ENCODE results near the gene SYK.

DNA sequence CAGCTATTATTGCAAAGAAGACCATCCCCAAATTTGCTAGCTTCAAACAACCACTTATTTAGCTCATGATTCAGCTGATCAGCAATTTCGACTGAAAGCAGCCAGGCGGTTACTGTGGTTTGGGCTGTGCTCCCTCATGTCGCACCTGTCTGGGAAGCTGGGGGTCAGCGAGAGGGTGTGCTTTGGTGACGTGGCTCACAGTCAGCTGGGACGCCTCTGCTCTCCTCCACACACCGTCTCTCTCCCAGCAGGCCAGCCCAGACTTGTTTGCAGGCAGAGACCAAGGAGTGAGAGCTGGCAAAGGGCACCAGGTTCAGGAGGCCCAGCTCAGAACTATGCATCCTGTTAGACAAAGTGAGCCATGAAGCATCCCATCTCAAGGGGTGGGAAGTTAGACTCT lies 140.9 kb downstream of the SYK start:
- TF ChIP-seq CTCF (IDR thresholded peaks at IDR 0.05; ENCODE audit: poor library complexity) = no peak
- no peak for TF ChIP-seq EZH2 (IDR thresholded peaks at IDR 0.05; ENCODE audit: borderline replicate concordance)
- no peak for TF ChIP-seq EZH2phosphoT487 (IDR thresholded peaks at IDR 0.05; ENCODE audit: low read depth, severe bottlenecking, unreplicated experiment)
